DMS153 (cell line): ENCODE measurements around the gene USP25.
A peak's percentile ranks its signal among the peaks of the same experiment; 100 is the strongest.

Experiments used
- DNase-seq: peaks from one replicate; lab custom pipeline; 2025; lab: John Stamatoyannopoulos, UW

The USP25 gene

GRCh38 chr21:15729674-15730483, at the start of gene USP25:
Gene USP25, plus strand, starts transcription at chr21:15729982. Its CDS starts 412 bp downstream, at chr21:15730394.
- DNase-seq: peak; percentile 57

GRCh38 chr21:15682186-15682895, 47.4 kb upstream of the USP25 start:
- no peak for DNase-seq

GRCh38 chr21:15682977-15683376, 46.8 kb upstream of the USP25 start:
- peak; percentile 8 for DNase-seq

GRCh38 chr21:15686506-15686905, 43.3 kb upstream of the USP25 start:
- DNase-seq: no peak

GRCh38 chr21:15687208-15687607, 42.6 kb upstream of the USP25 start:
- no peak for DNase-seq

- DNase-seq: no peak
Measured at GRCh38 chr21:15688016-15688415, 41.8 kb upstream of the USP25 start.

GRCh38 chr21:15688809-15689208, 41.0 kb upstream of the USP25 start:
- no peak for DNase-seq

GRCh38 chr21:15692711-15693110, 37.1 kb upstream of the USP25 start:
- DNase-seq: no peak

- no peak for DNase-seq
Measured at GRCh38 chr21:15695241-15695640, 34.5 kb upstream of the USP25 start.

GRCh38 chr21:15701830-15702229, 28.0 kb upstream of the USP25 start:
- DNase-seq: no peak

- no peak for DNase-seq
Measured at GRCh38 chr21:15703932-15704331, 25.9 kb upstream of the USP25 start.

GRCh38 chr21:15706696-15707095, 23.1 kb upstream of the USP25 start:
- no peak for DNase-seq

- no peak for DNase-seq
Measured at GRCh38 chr21:15713412-15713811, 16.4 kb upstream of the USP25 start.

- DNase-seq: no peak
Measured at GRCh38 chr21:15718711-15719110, 11.1 kb upstream of the USP25 start.

GRCh38 chr21:15719976-15720375, 9.8 kb upstream of the USP25 start:
- no peak for DNase-seq

- DNase-seq: no peak
Measured at GRCh38 chr21:15722591-15723324, 7.0 kb upstream of the USP25 start.

GRCh38 chr21:15725949-15726348, 3.8 kb upstream of the USP25 start:
- no peak for DNase-seq

- no peak for DNase-seq
Measured at GRCh38 chr21:15728046-15728445, 1.7 kb upstream of the USP25 start.

GRCh38 chr21:15729346-15729673, 472 bp upstream of the USP25 start:
- DNase-seq: no peak

GRCh38 chr21:15730484-15731242, 881 bp downstream of the USP25 start:
- no peak for DNase-seq

GRCh38 chr21:15731243-15731613, 1.4 kb downstream of the USP25 start:
- DNase-seq: no peak

GRCh38 chr21:15732290-15732995, 2.7 kb downstream of the USP25 start:
- no peak for DNase-seq
